Upper lobe of right lung (tissue), 1 donor: Measurements from ENCODE around the gene BNC2. TPM values are rescaled to one million over a fixed set of nuclear protein-coding genes. Genes with fewer than 3 reads are reported as not detected.

Experiments
- ATAC-seq: fragments of 200-7000 bp; cut with Tn5 transposase; one replicate; pipeline ENCODE4 v1.9.1; 2020; ENCODE audit warnings: mild to moderate bottlenecking, moderate library complexity
- DNase-seq: peaks from one replicate; pipeline ENCODE4 v3.0.0-alpha.2; 2020
- H3K27ac ChIP-seq: fragments of 200-600 bp; one replicate; pipeline ENCODE4 v1.8.0; 2022
- H3K27me3 ChIP-seq: fragments of 200-600 bp; one replicate; pipeline ENCODE4 v1.8.0; 2022; ENCODE audit warnings: mild to moderate bottlenecking
- H3K36me3 ChIP-seq: fragments of 200-600 bp; one replicate; pipeline ENCODE4 v1.8.0; 2022
- H3K4me1 ChIP-seq: fragments of 200-600 bp; one replicate; pipeline ENCODE4 v1.8.0; 2022
- H3K4me3 ChIP-seq: fragments of 200-600 bp; one replicate; pipeline ENCODE4 v1.8.0; 2022; ENCODE audit warnings: mild to moderate bottlenecking
- H3K9me3 ChIP-seq: fragments of 200-600 bp; one replicate; pipeline ENCODE4 v1.8.0; 2022
- intact Hi-C: fragments of 100-400 bp; cut with DNase I; formaldehyde crosslinking; loops from one replicate; pipeline ENCODE4 v1.11.0; 2022
- total RNA-seq: library from RNA; stranded (reverse); fragmentation: NEBNext Ultra II Directional; extraction: Animal tissue kit (Norgen Biotek cat#: 25700); gene quantifications from one replicate; pipeline ENCODE4 v1.2.1, GENCODE V29; 2021
- TF ChIP-seq, protein P1 (sequence below): fragments of 200-600 bp; IDR thresholded peaks from one replicate; pipeline ENCODE4 v1.8.0; 2022; ENCODE audit warnings: antibody characterized with exemption
- donor health status: DM: no; HTN: yes; CAD: no; lungs with severe emphysema.

The BNC2 gene
- total RNA-seq, 1 donor from 2014 or later: 18.1 TPM

- DNase-seq (no peak), ATAC-seq (peak; percentile 20)
- Histone ChIP-seq H3K4me1 (peaks cover 12% of the 10 kb centered on the region), H3K36me3 (no peaks in the 10 kb centered on the region), H3K27me3 (no peaks in the 10 kb centered on the region), H3K4me3 (no peak overlapping the region), H3K9me3 (no peaks in the 10 kb centered on the region), H3K27ac (no peak overlapping the region)
- TF ChIP-seq, protein P1, sequence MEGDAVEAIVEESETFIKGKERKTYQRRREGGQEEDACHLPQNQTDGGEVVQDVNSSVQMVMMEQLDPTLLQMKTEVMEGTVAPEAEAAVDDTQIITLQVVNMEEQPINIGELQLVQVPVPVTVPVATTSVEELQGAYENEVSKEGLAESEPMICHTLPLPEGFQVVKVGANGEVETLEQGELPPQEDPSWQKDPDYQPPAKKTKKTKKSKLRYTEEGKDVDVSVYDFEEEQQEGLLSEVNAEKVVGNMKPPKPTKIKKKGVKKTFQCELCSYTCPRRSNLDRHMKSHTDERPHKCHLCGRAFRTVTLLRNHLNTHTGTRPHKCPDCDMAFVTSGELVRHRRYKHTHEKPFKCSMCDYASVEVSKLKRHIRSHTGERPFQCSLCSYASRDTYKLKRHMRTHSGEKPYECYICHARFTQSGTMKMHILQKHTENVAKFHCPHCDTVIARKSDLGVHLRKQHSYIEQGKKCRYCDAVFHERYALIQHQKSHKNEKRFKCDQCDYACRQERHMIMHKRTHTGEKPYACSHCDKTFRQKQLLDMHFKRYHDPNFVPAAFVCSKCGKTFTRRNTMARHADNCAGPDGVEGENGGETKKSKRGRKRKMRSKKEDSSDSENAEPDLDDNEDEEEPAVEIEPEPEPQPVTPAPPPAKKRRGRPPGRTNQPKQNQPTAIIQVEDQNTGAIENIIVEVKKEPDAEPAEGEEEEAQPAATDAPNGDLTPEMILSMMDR: no peak
- intact Hi-C loops: no loop called here
Observed at GRCh38 chr9:16572005-16572734, 298.3 kb downstream of the BNC2 start.

DNA sequence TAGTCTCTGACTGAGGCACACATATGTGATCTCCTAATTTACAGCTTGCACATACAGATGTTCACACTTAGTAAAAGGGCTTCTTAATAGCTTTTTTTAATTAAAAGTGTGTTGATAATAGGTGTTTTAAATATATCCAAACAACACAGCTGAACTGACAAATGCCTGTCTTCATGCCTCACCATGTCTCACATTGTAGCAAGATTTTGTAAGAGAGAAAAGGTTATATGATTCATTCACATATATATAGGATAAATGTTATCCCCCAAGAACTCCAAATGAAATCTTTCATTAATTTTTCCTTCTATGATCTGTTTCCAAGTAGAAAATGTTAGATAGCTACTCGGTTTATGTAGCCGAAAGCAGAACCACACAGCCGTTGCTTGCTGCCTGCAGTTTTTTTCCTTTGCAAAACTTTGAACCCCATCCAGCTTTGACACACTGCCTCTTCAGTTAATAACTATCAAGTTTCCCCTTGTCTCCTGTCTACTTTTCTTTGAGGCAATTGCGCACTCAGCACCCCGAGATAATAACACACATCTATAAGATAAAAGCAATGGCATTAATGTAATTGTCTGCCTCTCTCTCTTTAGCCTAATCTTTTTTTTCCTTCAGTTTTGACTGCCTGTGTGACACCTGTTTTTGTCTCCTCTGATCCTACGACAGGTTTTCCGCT, 299.2 kb downstream of the BNC2 start:
- H3K4me3 ChIP-seq: no peak overlapping the region
- no peaks in the 10 kb centered on the region for H3K27me3 ChIP-seq
- H3K36me3 ChIP-seq: no peaks in the 10 kb centered on the region
- TF ChIP-seq, protein P1: no peak
- DNase-seq: no peak
- H3K4me1 ChIP-seq: peaks cover 12% of the 10 kb centered on the region
- H3K9me3 ChIP-seq: no peaks in the 10 kb centered on the region
- no peak for ATAC-seq
- intact Hi-C loops: no loop called here
- H3K27ac ChIP-seq: no peak overlapping the region

GRCh38 chr9:16563446-16563845, 307.0 kb downstream of the BNC2 start:
- Histone ChIP-seq H3K27me3 (no peaks in the 10 kb centered on the region), H3K36me3 (no peaks in the 10 kb centered on the region), H3K4me3 (no peak overlapping the region), H3K9me3 (no peaks in the 10 kb centered on the region), H3K27ac (no peak overlapping the region), H3K4me1 (no peaks in the 10 kb centered on the region)
- TF ChIP-seq, protein P1: no peak
- DNase-seq (no peak), ATAC-seq (no peak)
- intact Hi-C loops: no loop called here

DNA sequence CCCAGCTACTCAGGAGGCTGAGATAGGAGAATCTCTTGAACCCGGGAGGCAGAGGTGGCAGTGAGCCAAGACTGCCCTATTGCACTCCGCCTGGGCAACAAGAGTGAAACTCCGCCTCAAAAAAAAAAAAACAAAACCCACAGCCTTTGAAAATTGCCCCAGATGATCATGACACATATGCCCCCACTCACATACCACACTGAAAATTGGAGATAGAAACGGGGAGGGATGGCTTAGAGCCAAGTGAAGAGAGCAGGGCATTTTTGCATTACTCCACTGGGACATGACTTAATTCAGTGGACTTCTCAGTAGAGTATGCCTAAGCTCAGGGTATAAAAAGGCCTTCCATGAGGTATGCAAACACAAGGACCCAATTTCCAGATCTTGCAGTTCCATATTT, 309.3 kb downstream of the BNC2 start:
- ATAC-seq: no peak
- TF ChIP-seq, protein P1: no peak
- no peak overlapping the region for H3K4me3 ChIP-seq
- intact Hi-C loops: no loop called here
- DNase-seq: no peak
- no peaks in the 10 kb centered on the region for H3K36me3 ChIP-seq
- no peaks in the 10 kb centered on the region for H3K9me3 ChIP-seq
- no peak overlapping the region for H3K27ac ChIP-seq
- no peaks in the 10 kb centered on the region for H3K4me1 ChIP-seq
- no peaks in the 10 kb centered on the region for H3K27me3 ChIP-seq

- H3K27me3 ChIP-seq: no peaks in the 10 kb centered on the region
- TF ChIP-seq, protein P1: no peak
- H3K9me3 ChIP-seq: no peaks in the 10 kb centered on the region
- H3K36me3 ChIP-seq: no peaks in the 10 kb centered on the region
- no peaks in the 10 kb centered on the region for H3K4me1 ChIP-seq
- no peak overlapping the region for H3K27ac ChIP-seq
- no peak overlapping the region for H3K4me3 ChIP-seq
- no peak for DNase-seq
- intact Hi-C loops: no loop called here
- ATAC-seq: no peak
Observed at GRCh38 chr9:16559418-16560188, 310.9 kb downstream of the BNC2 start.
